H4 (cell line): ENCODE measurements around the gene ZNF846. TPM values are rescaled to one million over a fixed set of nuclear protein-coding genes. Genes with fewer than 3 reads are reported as not detected.
"Not testable (repeated sequence)": the region's sequence is repeated elsewhere in the genome, so short reads cannot be mapped to it uniquely, and the experiment has no call there.

ENCODE experiments used
- DNase-seq: peaks from one replicate; pipeline ENCODE4 v3.0.0-alpha.2; 2015; ENCODE audit warnings: low spot score
- total RNA-seq: library from RNA; depleted of rRNA; stranded (reverse); fragments of >200 nt; shearing (Covaris generic); gene quantifications from 2 replicates; pipeline ENCODE4 v1.2.3, GENCODE V29; 2014

ZNF846 gene
- total RNA-seq, 1 experiment from 2014 or later: 4.0 TPM

DNA sequence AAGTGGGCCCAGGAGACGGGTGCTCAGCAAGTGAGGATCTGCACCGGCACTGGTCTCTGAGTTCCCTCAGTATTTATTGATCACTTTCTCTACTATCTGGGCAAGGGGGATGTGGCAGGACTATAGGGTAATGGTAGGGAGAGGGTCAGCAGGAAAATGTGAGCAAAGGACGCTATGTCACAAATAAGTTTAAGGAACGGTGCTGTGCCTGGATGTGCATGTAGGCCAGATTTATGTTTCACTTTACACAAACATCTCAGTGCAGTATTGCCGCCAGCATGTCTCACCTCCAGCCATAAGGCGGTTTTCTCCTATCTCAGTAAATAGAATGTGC lies 15.6 kb upstream of the ZNF846 start:
- not testable (repeated sequence) for DNase-seq

DNA sequence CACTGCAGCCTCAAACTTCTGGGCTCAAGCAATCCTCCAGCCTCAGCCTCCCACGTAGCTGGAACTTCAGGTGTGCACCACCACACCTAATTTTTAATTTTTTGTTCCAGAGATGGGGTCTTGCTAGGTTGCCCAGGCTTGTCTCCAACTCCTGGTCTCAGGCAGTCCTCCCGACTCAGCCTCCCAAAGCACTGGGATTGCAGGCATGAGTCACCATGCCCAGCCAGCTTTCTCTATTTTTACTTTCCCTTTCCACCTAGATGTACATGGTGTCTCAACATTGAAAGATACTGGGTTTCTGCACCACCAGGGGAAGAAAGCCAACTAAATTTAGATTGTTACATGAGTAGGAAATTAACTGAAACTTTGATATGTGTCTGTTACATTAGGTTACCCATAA lies 13.8 kb upstream of the ZNF846 start:
- no peak for DNase-seq

DNA sequence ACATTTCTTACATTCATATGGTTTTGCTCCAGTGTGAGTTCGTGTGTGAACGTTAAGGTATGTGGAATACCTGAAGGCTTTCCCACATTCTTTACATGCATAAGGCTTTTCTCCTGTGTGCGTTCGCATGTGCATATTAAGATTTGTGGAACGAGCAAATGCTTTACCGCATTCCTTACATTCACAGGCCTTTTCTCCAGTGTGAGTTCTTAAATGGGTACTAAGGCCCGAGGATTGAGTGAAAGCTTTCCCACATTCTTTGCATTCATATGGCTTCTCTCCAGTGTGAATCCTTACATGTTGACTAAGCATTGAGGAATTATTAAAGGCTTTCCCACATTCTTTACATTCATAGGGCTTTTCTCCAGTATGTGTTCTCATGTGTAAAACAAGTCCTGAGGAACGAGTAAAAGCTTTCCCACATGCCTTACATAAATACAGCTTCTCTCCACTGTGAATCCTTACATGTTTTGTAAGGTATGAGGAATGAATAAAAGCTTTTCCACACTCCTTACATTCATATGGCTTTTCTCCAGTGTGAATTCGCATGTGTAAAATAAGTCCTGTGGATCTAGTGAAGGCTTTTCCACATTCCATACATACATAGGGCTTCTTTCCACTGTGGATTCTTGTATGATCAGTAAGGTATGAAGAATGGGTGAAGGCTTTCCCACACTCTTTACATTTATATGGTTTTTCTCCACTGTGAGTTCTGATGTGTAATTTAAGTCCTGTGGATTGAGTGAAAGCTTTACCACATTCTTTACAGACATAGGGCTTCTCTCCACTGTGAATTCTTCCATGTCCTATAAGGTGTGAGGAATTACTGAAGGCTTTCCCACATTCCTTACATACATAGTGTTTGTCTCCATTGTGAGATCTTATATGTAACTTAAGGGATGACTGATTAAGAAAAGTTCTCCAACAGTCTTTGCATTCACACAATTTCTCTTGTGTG lies 10.7 kb downstream of the ZNF846 start:
- no peak for DNase-seq

DNA sequence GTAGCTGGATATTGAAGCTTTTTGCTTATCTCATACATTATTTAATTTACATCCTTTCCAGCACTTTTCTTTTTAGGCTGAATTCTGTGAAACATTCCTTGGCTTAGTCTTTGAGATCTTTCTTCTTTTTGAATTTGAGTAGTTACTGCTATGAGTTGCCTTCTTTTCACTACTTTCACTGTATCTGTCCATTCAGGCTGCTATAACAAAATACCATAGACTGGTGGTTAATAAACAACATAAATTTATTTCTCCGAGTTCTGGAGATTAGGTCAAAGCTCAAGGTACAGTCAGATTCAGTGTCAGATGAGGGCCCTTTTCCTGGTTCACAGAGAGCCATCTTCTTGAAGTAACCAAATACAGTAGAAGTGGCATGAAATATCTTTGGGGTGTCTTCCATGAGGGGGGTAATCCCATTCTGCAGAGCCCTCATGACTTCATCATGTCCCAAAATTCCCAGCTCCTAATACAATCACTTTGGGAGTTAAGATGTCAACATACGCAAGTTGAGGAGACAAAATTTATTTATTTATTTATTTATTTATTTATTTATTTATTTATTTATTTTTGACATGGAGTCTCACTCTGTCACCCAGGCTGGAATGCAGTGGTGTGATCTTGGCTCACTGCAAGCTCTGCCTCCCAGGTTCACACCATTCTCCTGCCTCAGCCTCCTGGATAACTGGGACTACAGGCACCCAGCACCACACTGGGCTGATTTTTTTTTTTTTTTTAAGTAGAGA lies 15.7 kb downstream of the ZNF846 start:
- DNase-seq: no peak

DNA sequence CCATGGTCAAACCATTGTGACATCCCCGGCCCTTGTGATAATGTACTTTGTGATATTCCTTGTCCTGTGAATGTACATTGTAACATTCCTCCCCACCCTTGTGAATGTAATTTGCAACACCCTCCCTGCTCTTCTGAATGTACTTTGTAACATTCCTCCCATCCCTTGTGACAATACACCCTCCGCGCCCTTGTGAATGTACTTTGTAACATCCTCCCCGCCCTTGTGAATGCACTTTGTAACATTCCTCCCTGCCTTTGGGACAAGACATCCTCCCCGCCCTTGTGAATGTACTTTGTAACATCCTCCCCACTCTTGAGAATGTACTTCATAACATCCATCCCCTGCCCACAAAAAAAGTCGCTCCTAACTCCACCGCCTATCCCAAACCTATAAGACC lies 17.1 kb downstream of the ZNF846 start:
- DNase-seq: no peak

DNA sequence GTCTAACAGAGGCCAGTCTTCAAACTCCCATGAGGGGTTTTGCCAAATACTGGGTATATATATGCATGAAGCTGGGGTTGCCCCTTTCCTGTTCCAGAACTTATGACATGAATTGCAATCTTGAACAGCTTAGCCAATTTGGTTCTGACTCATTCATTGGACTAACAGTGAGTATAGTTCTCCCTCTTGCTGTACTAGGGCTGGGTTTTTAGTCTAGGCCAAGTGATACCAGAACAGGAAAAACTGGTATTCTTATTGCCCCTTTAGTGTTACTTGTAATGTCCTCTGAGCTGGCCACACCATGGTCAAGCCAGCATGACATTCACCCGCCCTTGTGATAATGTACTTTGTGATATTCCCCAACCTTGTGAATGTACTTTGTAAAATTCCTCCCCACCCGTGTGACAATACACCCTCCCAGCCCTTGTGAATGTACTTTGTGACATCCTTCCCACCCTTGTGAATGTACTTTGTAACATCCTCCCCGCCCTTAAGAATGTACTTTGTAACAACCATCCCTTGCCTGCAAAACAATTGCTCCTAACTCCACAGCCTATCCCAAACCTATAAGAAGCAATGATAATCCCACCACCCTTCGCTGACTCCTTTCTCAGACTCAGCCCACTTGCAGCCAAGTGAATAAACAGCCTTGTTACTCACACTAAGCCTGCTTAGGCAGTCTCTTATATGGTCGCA lies 26.9 kb downstream of the ZNF846 start:
- no peak for DNase-seq

DNA sequence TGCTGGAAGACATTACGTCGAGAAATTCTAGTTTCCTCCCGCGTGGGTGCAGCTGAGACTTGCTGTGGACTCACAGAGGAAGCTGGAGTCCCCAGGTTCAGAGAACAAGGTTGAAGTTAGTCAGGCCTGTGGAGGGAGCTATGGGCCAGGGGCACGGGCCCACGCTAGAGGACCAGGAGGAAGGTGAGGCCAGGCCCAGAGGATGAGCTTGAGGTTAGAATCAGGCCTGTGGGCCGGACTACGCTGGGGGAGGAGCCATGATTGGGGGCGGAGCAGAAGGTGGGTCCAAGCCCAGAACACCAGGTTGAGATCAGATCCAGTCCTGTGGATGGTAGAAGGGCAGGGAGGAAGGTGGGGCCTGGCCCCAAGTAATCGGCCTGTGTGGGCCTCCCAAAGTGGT lies 32.6 kb downstream of the ZNF846 start:
- no peak for DNase-seq

DNA sequence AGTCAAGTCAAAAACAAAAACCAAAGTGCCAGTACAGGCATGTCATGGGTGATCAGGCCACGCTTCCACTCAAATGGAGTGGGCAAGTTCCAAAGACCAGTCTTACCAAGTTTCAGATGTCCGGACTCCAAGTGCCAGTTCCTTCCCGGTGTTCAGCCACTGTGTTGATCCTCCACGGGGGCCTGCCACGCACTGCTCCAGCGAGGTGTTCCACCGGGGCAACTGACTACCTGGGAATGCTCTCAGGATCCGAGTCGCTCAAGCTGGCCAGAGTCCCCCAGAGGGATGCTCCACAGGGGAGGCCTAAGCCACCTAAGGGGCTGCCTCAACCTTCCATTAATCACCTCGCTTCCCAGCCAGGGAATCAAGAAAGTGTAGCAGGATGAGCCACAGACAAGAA lies 38.5 kb downstream of the ZNF846 start:
- DNase-seq: not testable (repeated sequence)

DNA sequence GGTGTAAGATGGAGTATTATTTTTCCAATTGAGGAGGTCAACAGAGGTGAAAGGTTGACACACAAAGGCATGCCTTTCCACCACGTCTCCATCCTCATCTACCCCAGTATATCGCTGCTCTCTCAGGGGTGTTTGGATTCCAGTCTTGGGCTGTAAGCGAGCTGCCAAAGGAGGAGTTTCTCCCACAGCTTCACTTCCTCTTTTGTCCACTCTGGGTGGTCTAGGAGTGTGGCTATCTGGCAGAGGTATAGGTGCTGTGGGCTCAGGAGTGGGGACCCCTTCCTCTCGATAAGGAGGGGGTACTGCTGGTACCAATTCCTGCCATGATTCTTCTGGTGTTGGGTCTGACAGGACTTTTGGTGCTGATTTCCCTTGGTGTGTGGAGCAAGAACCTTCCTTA lies 39.4 kb downstream of the ZNF846 start:
- no peak for DNase-seq

DNA sequence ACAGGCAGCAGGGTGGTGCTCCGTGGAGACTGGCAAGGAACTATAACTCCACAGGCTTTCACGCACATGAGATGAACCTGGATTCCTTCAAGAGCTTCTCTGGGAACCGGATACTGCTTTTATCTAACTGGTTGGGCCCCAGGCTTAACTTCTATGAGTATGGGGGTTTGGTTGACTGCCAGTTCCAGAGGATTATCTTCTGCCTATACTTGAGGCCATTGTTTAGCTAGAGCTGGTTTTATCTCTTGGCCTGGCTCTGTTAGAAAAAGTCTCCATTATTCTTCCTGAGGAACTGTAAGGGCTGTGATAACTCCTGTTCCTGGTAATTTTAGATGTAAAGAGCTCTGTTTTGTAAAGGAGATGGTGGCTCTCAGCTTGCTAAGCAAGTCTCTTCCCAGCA lies 40.9 kb downstream of the ZNF846 start:
- DNase-seq: no peak

DNA sequence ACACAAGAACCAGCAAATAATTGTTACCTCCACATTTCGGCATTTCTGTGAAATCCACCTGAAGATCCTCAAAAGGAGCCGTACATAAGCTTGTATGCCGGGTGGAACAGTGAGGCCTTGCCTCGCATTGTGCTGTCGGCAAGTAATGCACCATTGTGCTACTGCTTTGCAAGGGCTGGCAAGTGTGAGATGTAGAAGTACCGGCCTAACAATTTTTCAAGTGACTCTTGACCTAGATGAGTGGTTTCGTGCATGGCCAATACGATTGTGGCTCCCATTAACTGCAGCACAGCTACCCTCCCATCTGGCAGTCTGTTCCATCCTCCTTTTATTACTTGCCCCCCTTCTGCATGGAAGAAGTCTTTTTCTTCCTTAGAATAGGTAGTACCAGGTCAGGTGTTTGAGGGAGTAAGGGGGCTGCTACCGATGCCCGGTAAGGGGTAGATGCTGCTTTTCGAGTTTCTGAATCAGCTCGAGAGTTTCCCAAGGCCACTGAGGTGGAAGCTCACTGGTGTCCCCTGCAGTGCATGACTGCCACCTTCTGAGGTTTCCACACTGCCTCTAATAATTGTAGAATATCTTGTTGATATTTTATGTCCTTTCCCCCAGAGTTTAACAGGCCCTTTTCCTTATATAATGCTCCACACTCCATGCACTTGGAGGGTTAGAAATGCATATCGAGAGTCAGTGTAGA lies 42.9 kb downstream of the ZNF846 start:
- DNase-seq: not testable (repeated sequence)

DNA sequence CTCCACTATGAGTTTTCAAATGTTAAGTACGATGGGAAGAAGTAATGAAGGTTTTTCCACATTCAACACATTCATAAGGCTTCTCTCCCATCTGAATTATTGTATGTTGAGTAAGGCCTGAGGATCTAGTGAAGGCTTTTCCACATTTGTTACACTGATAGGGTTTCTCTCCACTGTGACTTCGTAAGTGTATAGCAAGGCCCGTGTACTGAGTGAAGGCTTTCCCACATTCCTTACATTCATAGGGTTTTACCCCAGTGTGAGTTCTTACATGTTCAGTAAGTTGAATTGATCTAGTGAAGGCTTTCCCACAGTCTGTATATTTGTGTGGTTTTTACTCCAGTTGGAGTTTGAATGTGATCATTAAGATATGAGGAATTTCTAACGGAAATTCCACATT lies 44.4 kb downstream of the ZNF846 start:
- DNase-seq: no peak

DNA sequence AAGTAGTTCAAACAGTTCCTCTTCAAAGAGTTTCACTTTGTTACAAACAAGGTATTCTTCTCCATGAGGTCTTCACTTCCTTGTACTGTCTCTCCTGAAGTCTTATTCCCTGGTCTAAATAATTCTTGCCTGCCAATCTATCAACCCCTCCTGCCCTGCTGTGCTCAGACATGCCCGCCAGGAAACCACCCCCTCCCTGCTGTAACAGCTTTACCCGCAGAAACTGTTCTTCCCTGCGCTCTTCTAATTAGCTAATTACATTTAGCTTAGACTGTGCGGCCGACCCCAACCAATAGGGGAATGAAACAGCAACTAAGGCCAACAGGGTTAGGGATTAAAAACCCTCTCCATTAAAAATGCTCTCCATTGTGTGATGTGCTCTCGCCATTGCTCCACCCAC lies 46.7 kb downstream of the ZNF846 start:
- no peak for DNase-seq

DNA sequence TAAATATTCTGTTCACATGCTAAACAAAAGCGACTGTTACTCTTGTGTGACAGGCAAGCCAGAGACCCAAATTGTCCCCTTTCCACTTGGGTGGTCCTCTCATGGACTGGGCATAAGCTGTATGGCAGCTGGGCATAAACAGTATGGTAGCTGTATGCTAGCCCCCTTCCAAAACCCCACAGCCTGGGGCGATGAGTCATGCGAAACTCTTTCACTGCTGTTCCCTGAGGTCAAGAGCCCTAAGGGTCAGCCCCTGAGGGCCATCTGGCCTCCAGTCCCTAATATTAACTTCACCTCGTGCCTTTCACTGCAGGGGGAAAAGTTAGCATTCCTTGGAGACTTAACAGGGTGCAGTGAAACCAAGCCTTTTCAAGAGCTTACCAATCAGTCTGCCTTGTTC lies 48.0 kb downstream of the ZNF846 start:
- DNase-seq: no peak

DNA sequence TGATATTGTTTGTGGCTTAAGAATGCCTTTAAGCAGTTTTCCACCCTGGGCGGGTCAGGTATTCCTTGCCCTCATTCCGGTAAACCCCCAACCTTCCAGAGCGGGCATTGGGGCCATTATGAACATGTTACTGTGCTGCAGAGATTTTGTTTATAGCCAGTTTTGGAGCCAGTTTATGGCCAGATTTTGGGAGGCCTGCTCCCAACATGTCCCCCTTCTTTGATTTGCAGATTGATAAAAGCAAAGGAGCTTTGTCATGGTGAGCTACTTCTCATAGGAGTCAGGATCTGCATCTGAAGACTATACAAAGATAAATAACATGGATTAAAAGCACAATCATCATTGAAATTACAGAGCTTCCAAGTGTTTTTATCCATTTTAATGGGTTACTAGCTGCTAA lies 56.7 kb downstream of the ZNF846 start:
- no peak for DNase-seq

DNA sequence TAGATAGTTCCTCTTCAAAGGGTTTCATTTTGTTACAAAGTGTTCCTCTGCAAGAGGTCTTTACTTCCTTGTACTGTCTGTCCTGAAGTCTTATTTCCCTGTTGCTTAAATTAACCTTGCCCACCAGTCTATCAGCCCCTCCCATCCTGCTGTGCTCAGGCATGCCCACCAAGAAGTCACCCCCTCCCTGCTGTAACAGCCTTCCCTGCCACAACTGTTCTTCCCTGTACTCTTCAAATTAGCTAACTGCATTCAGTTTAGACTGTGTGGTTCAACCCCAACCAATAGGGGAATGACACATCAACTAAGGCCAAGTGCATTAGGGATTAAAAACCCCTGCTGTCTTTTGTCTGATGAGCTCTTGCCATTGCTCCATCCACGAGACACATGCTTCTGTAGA lies 59.2 kb downstream of the ZNF846 start:
- DNase-seq: no peak

DNA sequence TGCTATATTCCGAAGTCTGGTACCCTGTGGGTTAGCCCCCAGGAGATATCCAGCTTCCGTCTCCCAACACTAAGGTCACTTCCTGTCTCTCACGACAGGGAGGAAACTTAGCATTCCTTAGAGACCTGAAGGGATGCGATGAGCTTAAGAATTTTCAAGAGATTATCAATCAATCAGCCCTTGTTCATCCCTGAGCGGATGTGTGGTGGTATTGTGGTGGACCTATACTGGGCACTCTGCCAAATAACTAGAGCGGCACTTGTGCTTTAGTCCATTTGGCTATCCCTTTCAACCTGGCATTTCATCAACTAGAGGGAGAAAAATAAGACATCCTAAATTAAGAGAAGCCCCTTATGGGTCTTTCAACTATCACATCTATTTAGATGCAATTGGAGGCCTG lies 62.7 kb downstream of the ZNF846 start:
- no peak for DNase-seq

DNA sequence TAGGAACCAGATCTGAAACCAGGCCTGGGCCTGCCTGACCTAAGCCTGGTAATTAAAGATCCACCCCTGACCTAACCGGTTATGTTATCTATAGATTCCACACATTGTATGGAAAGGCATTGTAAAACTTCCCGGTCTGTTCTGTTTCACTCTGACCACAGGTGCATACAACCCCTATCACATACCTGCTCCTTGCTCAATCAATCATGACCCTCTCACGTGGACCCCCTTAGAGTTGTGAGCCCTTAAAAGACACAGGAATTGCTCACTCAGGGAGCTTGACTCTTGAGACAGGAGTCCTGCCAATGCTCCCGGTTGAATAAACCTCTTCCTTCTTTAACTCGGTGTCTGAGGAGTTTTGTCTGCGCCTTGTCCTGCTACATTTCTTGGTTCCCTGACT lies 66.4 kb downstream of the ZNF846 start:
- no peak for DNase-seq
